Endothelial cell of umbilical vein (primary cell): ENCODE measurements around the gene UBE2E2. TPM values are rescaled to one million over a fixed set of nuclear protein-coding genes. Genes with fewer than 3 reads are reported as not detected.
A peak's percentile ranks its signal among the peaks of the same experiment; 100 is the strongest.

Experiments
- BruUV-seq: library from RNA; stranded (reverse); fragments of 400-500 nt; replicated peaks from 2 replicates; lab custom pipeline; 2021; lab: Mats Ljungman, UMichigan
- CTCF ChIA-PET: fragments of 300-600, 350-600 bp; sonication (Branson Sonifier 250); formaldehyde crosslinking; loops from one replicate; lab custom pipeline; 2021; ENCODE audit warnings: antibody characterized with exemption, inconsistent platforms; lab: Charles Lee
- POLR2A ChIA-PET: fragments of 300-600, 350-600 bp; sonication (Branson Sonifier 250); formaldehyde crosslinking; loops from one replicate; lab custom pipeline; 2021; ENCODE audit warnings: antibody characterized with exemption, inconsistent platforms; lab: Charles Lee
- DNase-seq: peaks from one replicate; pipeline ENCODE4 v3.0.0-alpha.2; 2011; ENCODE audit warnings: low read depth, low spot score
- FAIRE-seq: peaks from 2 replicates; lab custom pipeline; 2011; peaks lifted over from hg19 to GRCh38; lab: Jason Lieb, UNC
- H2AFZ ChIP-seq: 2 replicates; pipeline ENCODE4 v1.6.0; 2012; ENCODE audit warnings: low read depth, low read length, control low read depth, inconsistent platforms
- H3K27ac ChIP-seq: 2 replicates; pipeline ENCODE4 v1.5.1; 2011; ENCODE audit warnings: low read depth, mild to moderate bottlenecking, control low read depth, low read length, moderate library complexity; ENCODE audit not compliant: insufficient read depth
- H3K27me3 ChIP-seq, 2 experiments: 2 replicates each; pipeline versions ENCODE4 v1.6.0 to v1.6.1; 2011; ENCODE audit warnings: low read length in 2 of 2, mixed read lengths in 1 of 2; ENCODE audit not compliant: control insufficient read depth in 2 of 2, insufficient read depth in 2 of 2
- H3K36me3 ChIP-seq, 2 experiments: 2 replicates in 1 of 2; 3 replicates in 1 of 2; pipeline ENCODE4 v1.5.1; 2011; ENCODE audit warnings: low read length in 2 of 2, mild to moderate bottlenecking in 1 of 2, moderate library complexity in 1 of 2; ENCODE audit not compliant: control insufficient read depth in 2 of 2, insufficient read depth in 2 of 2; ENCODE audit errors: extremely low read depth in 1 of 2
- H3K4me1 ChIP-seq: 3 replicates; pipeline ENCODE4 v1.5.1; 2011; ENCODE audit warnings: mild to moderate bottlenecking, low read length; ENCODE audit not compliant: control insufficient read depth, insufficient read depth; ENCODE audit errors: extremely low read depth
- H3K4me2 ChIP-seq: 2 replicates; pipeline ENCODE4 v1.6.1; 2011; ENCODE audit warnings: low read length, control low read depth, mixed read lengths; ENCODE audit not compliant: insufficient read depth
- H3K4me3 ChIP-seq, 3 experiments: fragments of 200-600 bp in 1 of 3; sonication (generic), shearing (Covaris generic) in 1 of 3; replicated peaks in 1 of 3; 2 replicates each; pipeline ENCODE4 v1.5.1; 2011 to 2016; ENCODE audit warnings: control low read depth in 3 of 3, low read length in 3 of 3, mild to moderate bottlenecking in 2 of 3, inconsistent platforms in 1 of 3, low read depth in 1 of 3, moderate library complexity in 1 of 3; ENCODE audit not compliant: insufficient read depth in 1 of 3
- H3K79me2 ChIP-seq: 2 replicates; pipeline ENCODE4 v1.6.0; 2012; ENCODE audit warnings: low read length, inconsistent platforms; ENCODE audit not compliant: control insufficient read depth, insufficient read depth
- H3K9ac ChIP-seq: replicated peaks from 2 replicates; pipeline ENCODE3; 2011; ENCODE audit warnings: low read length, control low read depth; ENCODE audit not compliant: insufficient read depth; ENCODE audit errors: extremely low read depth
- H3K9me1 ChIP-seq: replicated peaks from 3 replicates; pipeline ENCODE4 v1.6.0; 2011; ENCODE audit warnings: mild to moderate bottlenecking, low read length; ENCODE audit not compliant: control insufficient read depth, insufficient read depth; ENCODE audit errors: extremely low read depth
- H3K9me3 ChIP-seq: replicated peaks from 2 replicates; pipeline ENCODE4 v1.5.1; 2012; ENCODE audit warnings: low read length, inconsistent platforms; ENCODE audit not compliant: control insufficient read depth, insufficient read depth
- H4K20me1 ChIP-seq: replicated peaks from 2 replicates; pipeline ENCODE3; 2011; ENCODE audit warnings: mild to moderate bottlenecking, low read length; ENCODE audit not compliant: control insufficient read depth, insufficient read depth; ENCODE audit errors: extremely low read depth
- EZH2 ChIP-seq: IDR thresholded peaks from 2 replicates; pipeline ENCODE4 v1.6.1; 2012; ENCODE audit warnings: borderline replicate concordance, low read depth, mild to moderate bottlenecking, moderate library complexity, low read length, inconsistent platforms; ENCODE audit not compliant: severe bottlenecking
- FOS ChIP-seq: IDR thresholded peaks from 2 replicates; pipeline ENCODE4 v1.6.1; 2011; ENCODE audit warnings: mild to moderate bottlenecking, low read length, moderate library complexity, borderline replicate concordance; ENCODE audit not compliant: insufficient read depth
- GATA2 ChIP-seq: IDR thresholded peaks from 2 replicates; pipeline ENCODE4 v1.7.0; 2011; ENCODE audit warnings: low read depth, mild to moderate bottlenecking, moderate library complexity, mixed read lengths, low read length; ENCODE audit not compliant: insufficient read length, insufficient read depth
- JUN ChIP-seq: IDR thresholded peaks from 2 replicates; pipeline ENCODE4 v1.6.1; 2011; ENCODE audit warnings: borderline replicate concordance, low read depth; ENCODE audit not compliant: insufficient read length, insufficient read depth
- MYC ChIP-seq: IDR thresholded peaks from one replicate; pipeline ENCODE4 v1.6.1; 2011; ENCODE audit warnings: mild to moderate bottlenecking, low read depth, low read length
- POLR2A ChIP-seq: IDR thresholded peaks from 2 replicates; pipeline ENCODE4 v1.6.1; 2012; ENCODE audit warnings: low read depth, mild to moderate bottlenecking, control low read depth, low read length
- POLR2AphosphoS5 ChIP-seq: IDR thresholded peaks from 2 replicates; pipeline ENCODE4 v1.6.1; 2012; ENCODE audit warnings: low read depth, mild to moderate bottlenecking, control low read depth, low read length, moderate library complexity; ENCODE audit not compliant: insufficient read depth
- dilution Hi-C: fragments of 300-500 bp; cut with MboI; formaldehyde crosslinking; loops from one replicate; pipeline ENCODE4 v1.15.0; 2019; ENCODE audit warnings: low sequenced_read_pairs; ENCODE audit not compliant: extremely low pct_ligation_motif_present
- intact Hi-C: fragments of 100-400 bp; cut with micrococcal nuclease; formaldehyde crosslinking; loops from one replicate; pipeline ENCODE4 v1.10.0; 2022
- polyA plus RNA-seq, 4 experiments: library from polyadenylated mRNA; depleted of rRNA in 3 of 4; stranded (reverse) in 3 of 4; unstranded in 1 of 4; fragments of >200 nt; gene quantifications; 2 replicates each; pipeline versions ENCODE4 v1.2.1 to v1.2.3, GENCODE V29; 2011 to 2012; ENCODE audit warnings: missing spikeins in 1 of 4
- total RNA-seq: library from RNA; stranded (reverse); gene quantifications from 2 replicates; pipeline ENCODE4 v1.2.3, GENCODE V29; 2021
- TF ChIP-seq, protein P1 (sequence below): IDR thresholded peaks from 2 replicates; pipeline ENCODE4 v1.6.1; 2011; ENCODE audit not compliant: insufficient read depth, insufficient read length
- TF ChIP-seq, protein P2 (sequence below), 2 donors: IDR thresholded peaks; 1 replicate in 1 of 2; 2 replicates in 1 of 2; pipeline ENCODE4 v1.5.1; 2011; ENCODE audit warnings: low read length in 2 of 2, mild to moderate bottlenecking in 2 of 2, moderate library complexity in 2 of 2, control low read depth in 1 of 2, inconsistent platforms in 1 of 2, low read depth in 1 of 2; ENCODE audit not compliant: insufficient read depth in 1 of 2; ENCODE audit errors: extremely low read depth in 1 of 2

The UBE2E2 gene
- total and polyA plus RNA-seq, 2 donors (not counting 3 experiments of a cell fraction or from before 2014, with no cell fraction given): 37.0 to 45.4 TPM

DNA sequence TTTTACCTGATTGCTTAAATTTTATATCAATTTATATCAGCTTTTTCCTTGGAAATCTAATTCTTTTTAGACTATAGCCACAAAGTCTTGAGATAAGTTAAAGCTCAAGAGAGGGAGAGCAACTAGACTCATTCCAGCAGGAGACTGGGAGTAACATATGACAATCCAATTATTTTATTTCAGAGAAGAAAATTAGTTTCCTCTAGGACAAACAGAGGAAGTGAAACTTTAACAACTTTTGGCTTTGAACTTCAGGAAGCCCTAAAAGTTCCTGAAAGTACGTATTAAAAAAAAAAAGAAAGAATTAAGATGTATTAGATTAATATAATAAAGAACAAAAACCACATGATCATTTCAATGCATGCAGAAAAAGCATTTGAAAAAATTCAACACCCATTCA lies 13.9 kb upstream of the UBE2E2 start:
- H3K27ac ChIP-seq: no peak overlapping the region
- no peaks in the 10 kb centered on the region for H3K4me1 ChIP-seq
- H3K4me2 ChIP-seq: no peak overlapping the region
- H4K20me1 ChIP-seq: no peaks in the 10 kb centered on the region
- peaks cover 10 to 18% of the 10 kb centered on the region in 2 experiments for H3K27me3 ChIP-seq
- H3K9me1 ChIP-seq: no peaks in the 10 kb centered on the region
- dilution Hi-C loops: no loop called here
- no peaks in the 10 kb centered on the region for H3K9me3 ChIP-seq
- TF ChIP-seq FOS: no peak
- no peak for TF ChIP-seq JUN
- no peak for TF ChIP-seq POLR2AphosphoS5
- no peak for TF ChIP-seq POLR2A
- TF ChIP-seq, protein P1, sequence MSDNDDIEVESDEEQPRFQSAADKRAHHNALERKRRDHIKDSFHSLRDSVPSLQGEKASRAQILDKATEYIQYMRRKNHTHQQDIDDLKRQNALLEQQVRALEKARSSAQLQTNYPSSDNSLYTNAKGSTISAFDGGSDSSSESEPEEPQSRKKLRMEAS: no peak
- TF ChIP-seq EZH2: no peak
- TF ChIP-seq GATA2: no peak
- FAIRE-seq (no peak), DNase-seq (peak; percentile 23)
- no peak overlapping the region for H3K9ac ChIP-seq
- H3K79me2 ChIP-seq: no peaks in the 10 kb centered on the region
- no peak overlapping the region for H3K4me3 ChIP-seq
- ChIA-PET POLR2A (no interaction called here), CTCF (interaction anchor here (1.0 to 1.2 kb wide), 4 partner anchors 14 to 637 kb away, joined by 3 to 5 read pairs (median 4); no protein-coding TSS in a partner anchor)
- BruUV-seq: no TSS peak
- no peak overlapping the region for H2AFZ ChIP-seq
- no peaks in the 10 kb centered on the region for H3K36me3 ChIP-seq
- intact Hi-C loops: no loop called here

DNA sequence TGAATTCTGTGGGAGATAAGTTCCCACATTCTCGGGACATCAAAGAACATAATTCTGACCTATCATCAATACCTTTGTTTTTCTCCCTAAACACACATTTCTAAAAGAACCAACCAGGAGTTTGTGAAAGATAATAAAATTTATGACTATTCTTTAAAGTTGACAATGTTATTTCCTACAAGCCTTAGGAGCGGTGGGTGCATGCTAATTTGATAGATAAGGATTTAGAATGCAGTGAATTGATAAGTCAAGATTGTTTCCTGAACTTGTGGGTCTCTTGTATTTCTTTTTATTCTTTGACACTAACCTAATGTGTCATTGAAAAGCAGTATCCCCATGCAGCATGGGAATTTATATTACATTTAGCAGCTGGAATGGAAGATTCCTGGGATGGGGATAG lies 10.3 kb upstream of the UBE2E2 start:
- no TSS peak for BruUV-seq
- intact Hi-C loops (no loop called here), dilution Hi-C loops (no loop called here)
- Histone ChIP-seq H3K79me2 (no peaks in the 10 kb centered on the region), H3K9me1 (no peaks in the 10 kb centered on the region), H3K4me3 (no peak overlapping the region), H3K27me3 (peaks cover 15 to 24% of the 10 kb centered on the region in 2 experiments), H3K9ac (no peak overlapping the region), H3K4me2 (no peak overlapping the region), H3K27ac (no peak overlapping the region), H2AFZ (no peak overlapping the region), H3K9me3 (no peaks in the 10 kb centered on the region), H3K36me3 (no peaks in the 10 kb centered on the region), H3K4me1 (no peaks in the 10 kb centered on the region), H4K20me1 (no peaks in the 10 kb centered on the region)
- FAIRE-seq (no peak), DNase-seq (no peak)
- POLR2A ChIA-PET: no interaction called here
- CTCF ChIA-PET: no interaction called here
- TF ChIP-seq JUN: no peak
- TF ChIP-seq, protein P1: no peak
- TF ChIP-seq, protein P2, sequence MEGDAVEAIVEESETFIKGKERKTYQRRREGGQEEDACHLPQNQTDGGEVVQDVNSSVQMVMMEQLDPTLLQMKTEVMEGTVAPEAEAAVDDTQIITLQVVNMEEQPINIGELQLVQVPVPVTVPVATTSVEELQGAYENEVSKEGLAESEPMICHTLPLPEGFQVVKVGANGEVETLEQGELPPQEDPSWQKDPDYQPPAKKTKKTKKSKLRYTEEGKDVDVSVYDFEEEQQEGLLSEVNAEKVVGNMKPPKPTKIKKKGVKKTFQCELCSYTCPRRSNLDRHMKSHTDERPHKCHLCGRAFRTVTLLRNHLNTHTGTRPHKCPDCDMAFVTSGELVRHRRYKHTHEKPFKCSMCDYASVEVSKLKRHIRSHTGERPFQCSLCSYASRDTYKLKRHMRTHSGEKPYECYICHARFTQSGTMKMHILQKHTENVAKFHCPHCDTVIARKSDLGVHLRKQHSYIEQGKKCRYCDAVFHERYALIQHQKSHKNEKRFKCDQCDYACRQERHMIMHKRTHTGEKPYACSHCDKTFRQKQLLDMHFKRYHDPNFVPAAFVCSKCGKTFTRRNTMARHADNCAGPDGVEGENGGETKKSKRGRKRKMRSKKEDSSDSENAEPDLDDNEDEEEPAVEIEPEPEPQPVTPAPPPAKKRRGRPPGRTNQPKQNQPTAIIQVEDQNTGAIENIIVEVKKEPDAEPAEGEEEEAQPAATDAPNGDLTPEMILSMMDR (IDR thresholded peaks at IDR 0.05; ENCODE audit: extremely low read depth in 1 of 2, insufficient read depth in 1 of 2, low read depth in 1 of 2, low read length in 2 of 2): no peak
- TF ChIP-seq EZH2: no peak
- no peak for TF ChIP-seq GATA2
- TF ChIP-seq MYC: no peak
- no peak for TF ChIP-seq POLR2AphosphoS5
- no peak for TF ChIP-seq POLR2A
- no peak for TF ChIP-seq FOS
